ENCODE measurements around the gene SEL1L.
"Not testable (repeated sequence)": the region's sequence is repeated elsewhere in the genome, so short reads cannot be mapped to it uniquely, and the experiment has no call there.

The SEL1L gene

DNA sequence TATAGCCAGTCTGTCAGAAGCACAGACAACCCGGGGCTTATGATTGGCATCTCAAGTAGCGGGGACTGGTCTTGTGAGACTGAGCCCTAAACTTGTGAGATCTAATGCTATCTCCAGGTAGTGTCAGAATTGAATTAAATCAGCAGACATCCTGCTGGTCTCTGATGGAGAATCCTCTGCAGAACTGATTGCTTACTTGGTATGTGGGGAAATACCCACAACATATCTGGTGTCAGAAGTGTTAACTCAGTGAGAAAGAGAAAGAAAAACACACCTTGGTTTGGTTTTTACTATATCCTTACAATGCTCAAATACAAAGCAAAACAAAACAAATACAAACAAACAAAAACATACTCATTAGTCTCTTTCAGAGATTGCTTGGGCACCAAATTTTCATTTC, 10.0 kb downstream of the SEL1L start:
- DNase-seq = no peak

- DNase-seq = no peak
Observed at GRCh38 chr14:81523016-81523415, 10.6 kb downstream of the SEL1L start.

DNA sequence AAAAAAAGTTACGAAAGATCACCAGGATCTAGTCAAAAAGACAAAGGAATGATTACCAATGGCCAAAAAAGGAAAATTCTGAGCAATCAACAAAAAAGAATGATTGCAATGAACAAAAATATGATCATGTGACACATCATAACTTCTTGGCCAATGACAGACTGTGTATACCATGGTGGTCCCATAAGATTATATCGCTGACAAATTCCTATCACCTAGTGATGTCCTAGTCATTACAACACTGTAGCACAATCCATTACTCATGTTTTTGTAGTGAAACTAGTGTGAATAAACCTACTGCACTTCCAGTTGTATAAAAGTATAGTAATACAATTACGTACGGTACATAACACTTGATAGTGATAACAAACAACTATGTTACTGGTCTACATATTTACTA, 12.3 kb downstream of the SEL1L start:
- DNase-seq = no peak

DNA sequence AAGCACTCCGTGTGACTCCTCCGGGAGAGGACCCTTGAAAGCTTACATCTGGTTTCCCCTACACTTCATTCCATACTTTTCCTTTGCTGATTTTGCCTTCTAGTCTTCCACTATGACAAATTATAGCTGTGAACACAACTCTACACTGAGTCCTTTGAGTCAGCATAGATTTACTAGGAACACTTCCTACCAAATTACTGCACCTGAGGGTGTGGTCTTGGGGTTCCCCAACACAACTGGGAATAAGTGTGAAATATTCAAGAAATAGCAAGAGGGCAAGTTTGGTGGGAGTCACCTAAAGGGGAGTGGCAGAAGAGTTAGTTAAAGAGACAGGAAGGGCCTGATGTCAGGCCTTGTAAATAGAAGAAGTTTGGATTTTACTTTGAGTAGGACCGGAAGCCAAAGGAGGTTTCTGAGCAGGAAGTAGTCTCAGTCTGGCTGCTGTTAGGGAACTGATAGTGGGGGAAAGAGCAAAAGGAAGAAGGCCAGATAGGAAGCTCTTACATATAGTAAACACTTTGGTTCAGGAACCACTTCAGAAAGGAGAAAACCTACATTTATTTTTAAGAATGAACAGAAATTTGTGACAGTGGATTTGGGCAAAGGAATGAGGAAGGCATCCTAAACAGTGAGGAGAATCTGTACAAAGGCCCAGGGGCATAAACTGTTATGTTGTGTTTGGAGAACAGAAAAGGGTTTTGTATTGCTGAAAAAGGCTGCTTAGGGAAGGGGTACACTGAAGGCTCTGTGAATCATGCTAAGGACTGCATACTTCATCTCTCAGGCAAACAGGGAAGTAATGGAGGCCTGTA, 14.2 kb downstream of the SEL1L start:
- no peak for DNase-seq

- no peak for DNase-seq
Observed at GRCh38 chr14:81517798-81518398, 15.8 kb downstream of the SEL1L start.

GRCh38 chr14:81516986-81517797, 16.5 kb downstream of the SEL1L start:
- DNase-seq = no peak

GRCh38 chr14:81515927-81516326, 17.7 kb downstream of the SEL1L start:
- not testable (repeated sequence) for DNase-seq

- not testable (repeated sequence) for DNase-seq
Observed at GRCh38 chr14:81512826-81513225, 20.8 kb downstream of the SEL1L start.

- no peak for DNase-seq
Observed at GRCh38 chr14:81511111-81511904, 22.3 kb downstream of the SEL1L start.

- peak; percentile 30 for DNase-seq
Observed at GRCh38 chr14:81509838-81510452, 23.7 kb downstream of the SEL1L start.

DNA sequence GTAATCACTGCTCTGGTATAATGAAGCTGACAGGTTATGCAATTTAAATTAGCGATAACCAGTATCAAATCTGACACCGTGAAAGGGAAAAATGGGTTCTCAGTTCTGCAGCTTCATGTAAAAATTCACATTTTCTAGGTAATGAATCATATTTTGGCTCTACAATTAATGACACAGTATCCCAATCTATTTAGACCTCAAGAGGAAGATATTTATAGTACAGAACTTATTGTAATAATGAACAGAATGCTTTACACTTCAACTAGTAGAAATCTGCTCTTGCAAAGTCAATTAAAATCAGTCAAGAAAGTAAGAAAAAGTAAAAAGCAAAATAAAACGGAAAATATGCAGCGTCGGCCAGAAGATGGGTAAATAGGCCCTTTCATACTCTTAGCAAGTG, 24.3 kb downstream of the SEL1L start:
- no peak for DNase-seq

GRCh38 chr14:81506487-81506886, 27.2 kb downstream of the SEL1L start:
- no peak for DNase-seq

- DNase-seq = no peak
Observed at GRCh38 chr14:81504864-81505263, 28.8 kb downstream of the SEL1L start.

GRCh38 chr14:81485781-81486180, 47.9 kb downstream of the SEL1L start:
- no peak for DNase-seq

DNA sequence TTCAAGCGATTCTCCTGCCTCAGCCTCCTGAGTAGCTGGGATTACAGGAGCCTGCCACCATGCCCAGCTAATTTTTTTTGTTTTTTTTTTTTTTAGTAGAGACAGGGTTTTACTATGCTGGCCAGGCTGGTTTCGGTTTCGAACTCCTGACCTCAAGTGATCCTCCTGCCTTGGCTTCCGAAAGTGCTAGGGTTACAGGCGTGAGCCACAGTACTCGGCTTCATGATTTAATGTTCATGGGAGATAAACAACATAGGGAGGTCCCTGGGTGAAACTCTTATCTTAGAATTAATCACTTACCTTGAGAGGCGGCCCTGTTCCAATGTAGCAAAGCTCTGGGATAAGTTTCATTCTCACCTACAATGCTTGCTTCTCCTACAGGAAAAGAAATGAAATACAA, 48.3 kb downstream of the SEL1L start:
- no peak for DNase-seq

DNA sequence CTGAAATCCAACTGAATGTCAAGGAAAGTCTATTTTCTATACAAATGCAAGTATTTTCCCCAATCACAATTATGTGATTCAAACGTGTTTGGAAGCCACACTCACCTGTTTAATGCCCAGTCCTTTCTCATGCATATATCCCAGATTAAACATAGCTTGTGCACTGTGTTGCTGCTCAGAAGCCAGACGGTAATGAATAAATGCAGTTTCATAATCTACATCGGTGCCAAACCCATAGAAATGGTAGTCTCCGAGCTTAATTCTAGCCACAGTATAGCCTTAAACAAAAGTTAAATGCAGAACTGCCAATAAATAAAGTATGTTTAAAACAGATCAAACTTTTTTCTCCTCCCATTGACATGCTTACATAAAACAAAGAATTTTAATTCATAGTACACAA, 49.5 kb downstream of the SEL1L start:
- no peak for DNase-seq

- DNase-seq = no peak
Observed at GRCh38 chr14:81480741-81481140, 52.9 kb downstream of the SEL1L start.

DNA sequence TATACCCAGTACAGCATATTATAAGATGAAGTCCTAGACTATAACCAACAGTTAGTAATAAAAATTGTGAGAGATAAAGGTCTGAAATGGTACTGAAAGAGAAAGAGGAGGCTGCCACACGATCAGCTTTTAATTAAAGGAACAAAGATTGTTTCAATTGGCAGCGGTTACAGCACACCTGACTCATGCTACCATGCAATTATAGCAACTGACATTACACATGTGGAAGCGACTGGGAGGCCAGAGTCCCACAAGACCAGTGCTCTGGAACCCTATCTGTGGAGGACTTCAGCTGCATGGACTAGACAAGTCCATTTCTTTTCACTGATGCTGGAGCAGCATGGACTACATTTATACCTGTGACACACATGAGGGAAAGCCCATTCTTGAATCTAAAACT, 55.2 kb downstream of the SEL1L start:
- no peak for DNase-seq

- DNase-seq = no peak
Observed at GRCh38 chr14:81476816-81477215, 56.8 kb downstream of the SEL1L start.

DNA sequence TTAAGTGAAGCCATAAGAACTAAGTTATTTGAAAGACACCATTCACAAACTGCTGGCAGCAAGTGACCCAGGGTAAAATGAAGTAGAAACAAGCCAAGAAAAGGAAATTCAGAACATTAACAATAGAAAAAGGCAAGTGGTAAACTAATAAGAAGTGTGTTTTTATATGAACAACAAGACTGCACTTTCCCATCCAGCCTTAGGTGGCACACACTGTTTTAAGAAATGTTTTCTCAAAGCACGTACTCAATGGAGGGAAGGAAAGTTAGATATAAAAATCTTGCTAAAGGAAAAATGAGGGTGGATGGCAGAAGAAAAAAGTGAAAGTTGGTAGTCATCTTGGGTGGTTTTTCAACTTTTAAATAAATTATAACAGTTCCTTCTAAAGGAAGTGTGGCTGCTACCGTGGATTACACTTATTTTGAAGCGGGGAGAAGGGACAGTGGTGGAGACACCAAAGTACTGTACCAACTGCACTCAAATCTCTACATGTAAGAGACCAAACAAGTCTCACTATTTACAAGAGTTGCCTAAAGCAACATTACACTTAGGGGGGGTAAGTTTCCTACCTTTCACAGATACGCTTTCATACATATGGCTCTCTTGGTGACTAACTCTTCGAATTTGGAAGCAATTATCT, 58.8 kb downstream of the SEL1L start:
- DNase-seq = no peak

- no peak for DNase-seq
Observed at GRCh38 chr14:81474148-81474492, 59.5 kb downstream of the SEL1L start.

Data from DMS153 (cell line).